Measurements from ENCODE around the gene MSH2. TPM values are rescaled to one million over a fixed set of nuclear protein-coding genes. Genes with fewer than 3 reads are reported as not detected.

MSH2 gene
- total RNA-seq, 6 donors from 2014 or later: 6.1 to 16.3 (median 10.2) TPM

GRCh38 chr2:47389692-47390091, 13.3 kb upstream of the MSH2 start:
- no peak for ATAC-seq (ENCODE audit: low FRiP score in 2 of 2)
- no peak overlapping the region for H3K27ac ChIP-seq
- no peak overlapping the region for H3K4me3 ChIP-seq
- WGBS, 2 donors: 93 to 94% methylated on average over 1 of the region's 1 CpG
- no peak for TF ChIP-seq EP300 (IDR thresholded peaks at IDR 0.05)
- no peak for TF ChIP-seq POLR2AphosphoS5 (IDR thresholded peaks at IDR 0.05)
- no peak for TF ChIP-seq CTCF (IDR thresholded peaks at IDR 0.05)
- no peak for TF ChIP-seq POLR2A (IDR thresholded peaks at IDR 0.05)
- no peaks in the 10 kb centered on the region for H3K4me1 ChIP-seq
- no peak for DNase-seq
- H3K27me3 ChIP-seq: no peaks in the 10 kb centered on the region
- peaks cover 0 to under 1% (median 0%) of the 10 kb centered on the region in 4 donors for H3K36me3 ChIP-seq
- no peaks in the 10 kb centered on the region for H3K9me3 ChIP-seq

GRCh38 chr2:47401789-47402554, 984 bp upstream of the MSH2 start:
- Histone ChIP-seq H3K4me1 (peaks cover 11 to 18% (median 13%) of the 10 kb centered on the region in 4 donors), H3K27ac (peak overlapping the region in 1 of 4 donors; percentile 15), H3K27me3 (no peaks in the 10 kb centered on the region), H3K36me3 (no peaks in the 10 kb centered on the region), H3K9me3 (no peaks in the 10 kb centered on the region), H3K4me3 (peak overlapping the region in 3 of 4 donors; percentile 79 to 97 (median 96))
- TF ChIP-seq EP300 (IDR thresholded peaks at IDR 0.05) (no peak), CTCF (IDR thresholded peaks at IDR 0.05) (no peak), POLR2A (IDR thresholded peaks at IDR 0.05) (no peak), POLR2AphosphoS5 (IDR thresholded peaks at IDR 0.05) (no peak)
- 73 to 74% methylated on average over 36 of the region's 36 CpGs for WGBS, 2 donors
- no peak for ATAC-seq (ENCODE audit: low FRiP score in 2 of 2)
- no peak for DNase-seq

GRCh38 chr2:47402555-47402804, 476 bp upstream of the MSH2 start:
- WGBS, 2 donors: 6 to 8% methylated on average over 8 of the region's 8 CpGs
- H3K27ac ChIP-seq: peak overlapping the region; percentile 15 to 76 (median 66)
- peaks cover 11 to 18% (median 13%) of the 10 kb centered on the region in 4 donors for H3K4me1 ChIP-seq

GRCh38 chr2:47403609-47404193, 745 bp downstream of the MSH2 start:
- peak overlapping the region; percentile 79 to 98 (median 96) for H3K4me3 ChIP-seq
- no peaks in the 10 kb centered on the region for H3K36me3 ChIP-seq
- DNase-seq (no peak), ATAC-seq (ENCODE audit: low FRiP score in 2 of 2) (peak in 1 of 2 donors; percentile 6)
- TF ChIP-seq EP300 (IDR thresholded peaks at IDR 0.05) (no peak), POLR2A (IDR thresholded peaks at IDR 0.05) (no peak), POLR2AphosphoS5 (IDR thresholded peaks at IDR 0.05) (no peak), CTCF (IDR thresholded peaks at IDR 0.05) (no peak)
- peaks cover 11 to 18% (median 13%) of the 10 kb centered on the region in 4 donors for H3K4me1 ChIP-seq
- WGBS, 2 donors: 5 to 7% methylated on average over 20 to 23 of the region's 24 CpGs
- H3K27ac ChIP-seq: peak overlapping the region in 3 of 4 donors; percentile 27 to 76 (median 74)
- no peaks in the 10 kb centered on the region for H3K27me3 ChIP-seq
- H3K9me3 ChIP-seq: no peaks in the 10 kb centered on the region

More at GRCh38 chr2:47402555-47402804, 476 bp upstream of the MSH2 start:
- Histone ChIP-seq H3K27me3 (no peaks in the 10 kb centered on the region), H3K36me3 (no peaks in the 10 kb centered on the region), H3K4me3 (peak overlapping the region; percentile 79 to 98 (median 96)), H3K9me3 (no peaks in the 10 kb centered on the region)
- DNase-seq (no peak), ATAC-seq (ENCODE audit: low FRiP score in 2 of 2) (no peak)
- no peak for TF ChIP-seq POLR2A (IDR thresholded peaks at IDR 0.05)
- TF ChIP-seq CTCF (IDR thresholded peaks at IDR 0.05): no peak
- TF ChIP-seq POLR2AphosphoS5 (IDR thresholded peaks at IDR 0.05): no peak
- no peak for TF ChIP-seq EP300 (IDR thresholded peaks at IDR 0.05)

All from upper lobe of left lung (tissue), 6 donors.